K562 (cell line): ENCODE data around the gene RGS9. TPM values are rescaled to one million over a fixed set of nuclear protein-coding genes. Genes with fewer than 3 reads are reported as not detected.

Experiments
- ATAC-seq: fragments of 200-7000 bp; cut with Tn5 transposase; 3 replicates; pipeline ENCODE4 v1.9.1; 2020; ENCODE audit warnings: moderate library complexity
- BruUV-seq: library from RNA; stranded (reverse); fragments of 400-500 nt; replicated peaks from 2 replicates; lab custom pipeline; 2021; lab: Mats Ljungman, UMichigan
- CTCF ChIA-PET: fragments of 300-600 bp; formaldehyde crosslinking; extraction: SDS; loops from one replicate; lab custom pipeline; 2021; ENCODE audit warnings: low intra/inter-chr PET ratio; lab: Yijun Ruan, JAX
- POLR2A ChIA-PET: fragments of 300-600, 350-650 bp; sonication (Branson Sonifier 250); formaldehyde crosslinking; extraction: SDS; loops from one replicate; lab custom pipeline; 2021; ENCODE audit warnings: antibody characterized with exemption, inconsistent platforms; lab: Yijun Ruan, JAX
- DNase-seq, 4 experiments: peaks; one replicate each; pipeline versions ENCODE4 v3.0.0 to v3.0.0-alpha.2; 2011 to 2018; ENCODE audit warnings: low spot score in 3 of 4, mixed read lengths in 3 of 4; ENCODE audit errors: extremely low read depth in 1 of 4
- FAIRE-seq: peaks from 2 replicates; lab custom pipeline; 2011; peaks lifted over from hg19 to GRCh38; lab: Jason Lieb, UNC
- H2AFZ ChIP-seq: 2 replicates; pipeline ENCODE4 v1.6.0; 2011; ENCODE audit warnings: low read depth, low read length, control low read depth, inconsistent platforms
- H3K27ac ChIP-seq: fragments of 200-600 bp; 3 replicates; pipeline ENCODE4 v1.8.0; 2011; ENCODE audit warnings: low read depth, mild to moderate bottlenecking, control low read depth, inconsistent platforms, low read length, moderate library complexity, mixed read lengths; ENCODE audit errors: extremely low read depth
- H3K27me3 ChIP-seq, 2 experiments: fragments of 300-600 bp in 1 of 2; 2 replicates in 1 of 2; 3 replicates in 1 of 2; pipeline versions ENCODE4 v1.6.0 to v1.8.0; 2011; ENCODE audit warnings: inconsistent platforms in 2 of 2, low read length in 2 of 2, mild to moderate bottlenecking in 1 of 2, mixed read lengths in 1 of 2, moderate library complexity in 1 of 2; ENCODE audit not compliant: control insufficient read depth in 2 of 2, insufficient read depth in 2 of 2
- H3K36me3 ChIP-seq: fragments of 300-600 bp; 3 replicates; pipeline ENCODE4 v1.8.0; 2011; ENCODE audit warnings: mild to moderate bottlenecking, low read length, inconsistent platforms; ENCODE audit not compliant: control insufficient read depth, insufficient read depth
- H3K4me1 ChIP-seq, 2 experiments: fragments of 200-600 bp in 1 of 2; replicated peaks in 1 of 2; 2 replicates in 1 of 2; 3 replicates in 1 of 2; pipeline versions ENCODE4 v1.5.1 to v1.8.0; 2011; ENCODE audit warnings: inconsistent platforms in 2 of 2, low read length in 2 of 2, mild to moderate bottlenecking in 1 of 2, mixed read lengths in 1 of 2, moderate library complexity in 1 of 2; ENCODE audit not compliant: control insufficient read depth in 2 of 2, insufficient read depth in 2 of 2
- H3K4me2 ChIP-seq: 2 replicates; pipeline ENCODE4 v1.6.1; 2011; ENCODE audit warnings: low read length, control low read depth, inconsistent platforms, mixed read lengths; ENCODE audit not compliant: insufficient read depth
- H3K4me3 ChIP-seq: fragments of 200-600 bp; sonication (generic), shearing (Covaris generic); 2 replicates; pipeline ENCODE4 v1.5.1; 2016; ENCODE audit warnings: control low read depth, inconsistent platforms
- H3K79me2 ChIP-seq: fragments of 200-600 bp; 3 replicates; pipeline ENCODE4 v1.8.0; 2011; ENCODE audit warnings: low read length, inconsistent platforms; ENCODE audit not compliant: control insufficient read depth, insufficient read depth
- H3K9ac ChIP-seq, 2 experiments: 2 replicates each; pipeline versions ENCODE4 v1.6.0 to v1.6.1; 2011; ENCODE audit warnings: low read depth in 2 of 2, low read length in 2 of 2, control low read depth in 1 of 2, inconsistent platforms in 1 of 2, mild to moderate bottlenecking in 1 of 2, mixed read lengths in 1 of 2; ENCODE audit not compliant: insufficient read depth in 1 of 2
- H3K9me1 ChIP-seq: one replicate; pipeline ENCODE4 v1.6.0; 2011; ENCODE audit warnings: inconsistent platforms, mild to moderate bottlenecking, low read length, moderate library complexity; ENCODE audit not compliant: control insufficient read depth, insufficient read depth
- H3K9me3 ChIP-seq: replicated peaks from 2 replicates; pipeline ENCODE4 v1.5.1; 2011; ENCODE audit warnings: low read depth, low read length, inconsistent platforms; ENCODE audit not compliant: control insufficient read depth, insufficient read depth
- H4K20me1 ChIP-seq: replicated peaks from 2 replicates; pipeline ENCODE4 v1.6.1; 2011; ENCODE audit warnings: low read length, inconsistent platforms, mixed read lengths; ENCODE audit not compliant: control insufficient read depth, insufficient read depth
- CREB5 ChIP-seq: fragments of 250-450 bp; sonication (Bioruptor Pico); IDR thresholded peaks from 2 replicates; pipeline ENCODE4 v1.5.0; 2020; ENCODE audit warnings: mild to moderate bottlenecking
- IRF2 ChIP-seq: sonication (generic); formaldehyde crosslinking; IDR thresholded peaks from 2 replicates; pipeline ENCODE4 v1.8.1; 2022; ENCODE audit warnings: mild to moderate bottlenecking, missing genetic modification reagents
- MLX ChIP-seq, 2 experiments: fragments of 450-650 bp in 1 of 2; sonication (generic) in 1 of 2; formaldehyde crosslinking; conservative IDR thresholded peaks; 2 replicates each; pipeline versions ENCODE4 v1.4.0 to v1.8.1; 2020 to 2022; ENCODE audit warnings: mild to moderate bottlenecking in 1 of 2, missing genetic modification reagents in 1 of 2
- MXD1 ChIP-seq: fragments of 250-450 bp; sonication (Bioruptor Pico); IDR thresholded peaks from 2 replicates; pipeline ENCODE4 v1.8.0; 2021; ENCODE audit warnings: borderline replicate concordance, mild to moderate bottlenecking, moderate library complexity; ENCODE audit not compliant: poor library complexity, severe bottlenecking
- NEUROD1 ChIP-seq: fragments of 150-350 bp; IDR thresholded peaks from 2 replicates; pipeline ENCODE4 v1.6.1; 2014; ENCODE audit warnings: borderline replicate concordance, low read length, low read depth; ENCODE audit not compliant: partially characterized antibody
- POLR2G ChIP-seq: fragments of 200-400 bp; formaldehyde crosslinking; IDR thresholded peaks from 2 replicates; pipeline ENCODE4 v1.6.1; 2017; ENCODE audit warnings: low read depth, mild to moderate bottlenecking, antibody characterized with exemption, low read length, moderate library complexity
- TEAD1 ChIP-seq, 2 experiments: fragments of 450-650 bp in 1 of 2; sonication (generic) in 1 of 2; formaldehyde crosslinking; IDR thresholded peaks; 2 replicates each; pipeline versions ENCODE4 v1.4.0 to v1.8.0; 2020 to 2022; ENCODE audit warnings: mild to moderate bottlenecking in 2 of 2, missing genetic modification reagents in 1 of 2
- U2AF1 ChIP-seq: fragments of 200-400 bp; formaldehyde crosslinking; optimal IDR thresholded peaks from 2 replicates; pipeline ENCODE3; 2017; ENCODE audit warnings: mild to moderate bottlenecking, low read depth, low read length, moderate library complexity
- ZBTB26 ChIP-seq: fragments of 450-650 bp; formaldehyde crosslinking; IDR thresholded peaks from 2 replicates; pipeline ENCODE4 v1.4.0; 2022; ENCODE audit warnings: missing genetic modification characterization
- ZNF408 ChIP-seq: fragments of 250-450 bp; sonication (Bioruptor Pico); IDR thresholded peaks from 2 replicates; pipeline ENCODE4 v1.4.0; 2020; ENCODE audit warnings: low read depth, mild to moderate bottlenecking, moderate library complexity
- ZNF431 ChIP-seq: sonication (generic); formaldehyde crosslinking; IDR thresholded peaks from 2 replicates; pipeline ENCODE4 v1.8.0; 2022; ENCODE audit warnings: mild to moderate bottlenecking, missing genetic modification reagents
- WGBS: fragments of 100-300 bp; shearing (Covaris generic); methylation state at CpG from one replicate; pipeline ENCODE4 v1.1.6; 2016; ENCODE audit warnings: low coverage, mixed read lengths; ENCODE audit not compliant: insufficient coverage; ENCODE audit errors: missing lambda C conversion rate; 5-methylcytosine and 5-hydroxymethylcytosine counted together
- in situ Hi-C: fragments of 300-500 bp; cut with MboI; formaldehyde crosslinking; loops from 4 replicates; pipeline ENCODE4 v1.15.0; 2018; ENCODE audit warnings: inconsistent platforms, mixed read lengths
- intact Hi-C: fragments of 100-400 bp; cut with micrococcal nuclease; formaldehyde crosslinking; loops from 2 replicates; pipeline ENCODE4 v1.14.2; 2022
- polyA plus RNA-seq, 8 experiments: library from polyadenylated mRNA; depleted of rRNA in 4 of 8; stranded (reverse) in 5 of 8; unstranded in 3 of 8; fragments of >200 nt; fragmentation: Nextera tagmentation in 2 of 8; fragmentation: Illumina TruSeq in 1 of 8; extraction: Ambion mirVana in 2 of 8; extraction: Trizol in 1 of 8; gene quantifications; 2 replicates each; pipeline versions ENCODE4 v1.2.1 to v1.2.3, GENCODE V29; 2011 to 2014; ENCODE audit warnings: inconsistent platforms in 1 of 8, missing spikeins in 1 of 8
- total RNA-seq, 7 experiments: library from RNA; depleted of rRNA in 6 of 7; stranded (reverse); fragments of >200 nt in 6 of 7; fragmentation: Illumina TruSeq in 2 of 7; extraction: Trizol in 2 of 7; gene quantifications; 2 replicates each; pipeline versions ENCODE4 v1.2.1 to v1.2.3, GENCODE V29; 2011 to 2021; ENCODE audit warnings: low replicate concordance in 1 of 7

Gene RGS9
- total and polyA plus RNA-seq, 9 of the 15 experiments (the other 6 are each of a cell fraction or from before 2014, with no cell fraction given): 0.18 to 1.4 (median 0.55) TPM

- no peaks in the 10 kb centered on the region for H3K9me1 ChIP-seq
- no peaks in the 10 kb centered on the region for H3K4me1 ChIP-seq
- no peaks in the 10 kb centered on the region for H3K9me3 ChIP-seq
- no TSS peak for BruUV-seq
- intact Hi-C loops (no loop called here), in situ Hi-C loops (no loop called here)
- no peaks in the 10 kb centered on the region for H3K36me3 ChIP-seq
- CTCF ChIA-PET: no interaction called here
- H3K9ac ChIP-seq: no peak overlapping the region
- H3K79me2 ChIP-seq: no peaks in the 10 kb centered on the region
- POLR2A ChIA-PET: interaction anchor here (0.5 kb wide), 1 partner anchor 885 kb away, joined by 3 read pairs; no protein-coding TSS in a partner anchor
- no peak overlapping the region for H3K27ac ChIP-seq
- no peak for DNase-seq
- H3K27me3 ChIP-seq: peaks cover 0 to 10% of the 10 kb centered on the region in 2 experiments; a peak in 2 of 5 replicates
- no peak for ATAC-seq
- H2AFZ ChIP-seq: no peak overlapping the region
- H4K20me1 ChIP-seq: no peaks in the 10 kb centered on the region
- H3K4me2 ChIP-seq: no peak overlapping the region
- H3K4me3 ChIP-seq: no peak overlapping the region
- FAIRE-seq: no peak
- TF ChIP-seq CREB5 (CRISPR knock-in tag): no peak
- no peak for TF ChIP-seq ZNF408 (CRISPR knock-in tag)
- no peak for TF ChIP-seq ZNF431 (CRISPR knock-in tag)
Measured at GRCh38 chr17:65265276-65265675, 128.1 kb downstream of the RGS9 start.

GRCh38 chr17:65268832-65269231 lies 131.7 kb downstream of the RGS9 start:
- FAIRE-seq: no peak
- in situ Hi-C loops (no loop called here), intact Hi-C loops (no loop called here)
- H3K4me3 ChIP-seq: no peak overlapping the region
- peaks cover 3 to 27% of the 10 kb centered on the region in 2 experiments; a peak in 3 of 5 replicates for H3K27me3 ChIP-seq
- H3K9me1 ChIP-seq: no peaks in the 10 kb centered on the region
- ATAC-seq: no peak
- H3K79me2 ChIP-seq: no peaks in the 10 kb centered on the region
- no peak overlapping the region for H3K9ac ChIP-seq
- 0% methylated on average over 2 of the region's 2 CpGs for WGBS
- TF ChIP-seq IRF2 (CRISPR knock-in tag): no peak
- no peak for TF ChIP-seq TEAD1 (CRISPR knock-in tag; IDR thresholded peaks at IDR 0.05)
- TF ChIP-seq ZBTB26 (CRISPR knock-in tag): no peak
- TF ChIP-seq U2AF1: no peak
- TF ChIP-seq POLR2G: no peak
- TF ChIP-seq MXD1: no peak
- TF ChIP-seq MLX (CRISPR knock-in tag; conservative IDR thresholded peaks at IDR 0.05): no peak
- no peak for TF ChIP-seq NEUROD1
- H3K36me3 ChIP-seq: no peaks in the 10 kb centered on the region
- BruUV-seq: no TSS peak
- no peak for DNase-seq
- H3K9me3 ChIP-seq: no peaks in the 10 kb centered on the region
- H3K4me2 ChIP-seq: no peak overlapping the region
- no peak overlapping the region for H3K27ac ChIP-seq
- H4K20me1 ChIP-seq: no peaks in the 10 kb centered on the region
- POLR2A ChIA-PET: interaction anchor here (0.6 kb wide), 1 partner anchor 698 kb away, joined by 3 read pairs; no protein-coding TSS in a partner anchor
- H2AFZ ChIP-seq: no peak overlapping the region
- CTCF ChIA-PET: no interaction called here
- no peaks in the 10 kb centered on the region for H3K4me1 ChIP-seq
